NK-92 treated with Interleukin-12 subunit alpha and Interleukin-12 subunit beta, amount 100 ng/mL, for 24 hours (cell line): ENCODE measurements around the gene RAB11FIP2.

Experiments used
- DNase-seq: peaks from one replicate; lab custom pipeline; 2025; lab: John Stamatoyannopoulos, UW

RAB11FIP2 gene

GRCh38 chr10:117980755-117981702, 65.7 kb downstream of the RAB11FIP2 start:
- no peak for DNase-seq

- no peak for DNase-seq
Measured at GRCh38 chr10:117980216-117980615, 66.5 kb downstream of the RAB11FIP2 start.

GRCh38 chr10:117972168-117972837, 74.4 kb downstream of the RAB11FIP2 start:
- no peak for DNase-seq

DNA sequence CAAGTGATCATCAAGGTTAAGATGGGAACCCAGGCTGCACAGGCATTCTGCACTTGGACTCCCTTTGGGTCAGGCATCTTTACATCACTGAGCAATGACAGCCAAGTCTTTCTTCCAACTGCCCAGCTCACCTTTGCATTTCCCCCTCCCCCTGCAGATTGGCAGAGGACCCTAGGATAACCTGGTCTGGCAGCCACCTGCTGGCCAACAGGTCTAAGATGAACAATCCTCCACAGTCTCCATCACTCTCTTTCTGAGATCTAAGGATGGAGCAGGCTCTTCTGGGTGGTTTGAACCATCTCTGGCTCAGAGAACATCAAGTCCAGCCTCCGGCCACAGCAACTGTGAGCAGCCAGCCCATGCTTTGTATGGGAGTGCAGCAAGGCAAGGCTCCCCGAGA, 75.8 kb downstream of the RAB11FIP2 start:
- no peak for DNase-seq

GRCh38 chr10:117969592-117969991, 77.1 kb downstream of the RAB11FIP2 start:
- DNase-seq, result no peak

DNA sequence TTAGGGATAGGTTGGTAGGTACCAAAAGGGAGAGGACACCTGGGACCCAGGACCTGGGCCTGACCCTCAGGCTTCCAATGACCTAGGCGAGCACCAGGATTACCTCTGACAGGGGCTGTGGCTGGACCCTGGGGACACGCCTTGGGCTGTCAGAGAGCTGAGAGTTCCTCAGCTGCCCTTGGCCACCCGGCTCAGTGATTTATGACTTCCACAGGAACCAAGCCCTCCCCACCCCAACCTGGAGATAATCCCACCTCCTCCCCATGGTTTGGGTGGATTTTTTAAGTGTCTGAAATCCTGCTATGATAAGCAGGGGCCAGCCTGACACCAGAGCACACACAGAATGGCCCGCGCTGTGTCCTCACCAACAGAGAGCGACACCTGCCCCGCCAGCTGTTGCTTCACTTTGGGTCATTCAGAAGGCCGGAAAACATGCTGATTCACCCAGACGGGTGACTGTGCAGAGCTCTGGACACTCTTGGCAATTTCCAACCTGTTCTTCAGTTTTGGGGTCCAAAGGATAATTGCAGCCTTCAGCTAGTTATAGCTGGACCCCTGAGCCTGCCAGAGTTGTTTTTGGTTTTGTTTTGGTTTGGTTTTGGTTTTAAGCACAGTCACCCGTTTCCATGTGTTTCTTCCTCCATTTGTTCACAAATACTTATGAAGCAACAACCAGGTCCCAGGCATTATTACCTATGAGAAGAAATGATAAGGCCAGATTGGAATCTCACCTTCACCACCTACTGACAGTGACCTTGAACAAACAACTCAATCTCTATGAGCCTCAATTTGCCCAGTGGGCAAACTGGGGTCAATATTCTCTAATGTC, 78.2 kb downstream of the RAB11FIP2 start:
- no peak for DNase-seq

DNA sequence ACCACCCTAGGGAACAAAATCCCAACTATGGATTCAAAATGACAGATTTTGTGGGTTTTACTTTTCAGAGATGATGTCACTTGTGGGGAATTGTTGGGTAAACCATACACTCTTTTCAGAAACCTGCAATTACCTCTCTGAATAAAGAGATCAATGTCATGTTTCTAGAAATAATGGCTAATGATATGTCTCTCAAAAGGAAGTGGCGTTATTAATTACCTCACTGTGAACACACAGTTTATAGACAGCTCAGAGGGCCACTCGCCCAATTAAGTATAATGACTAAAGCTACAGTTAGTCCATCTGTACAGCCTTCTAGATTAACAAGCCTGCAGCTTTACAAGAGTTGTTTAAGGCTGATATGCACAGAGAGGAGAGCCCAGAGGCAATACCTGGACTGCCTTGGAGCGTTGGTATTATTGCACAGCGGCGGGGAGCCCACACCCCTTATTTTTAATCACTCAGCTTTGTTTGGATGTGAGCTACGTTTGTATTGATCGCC, 79.5 kb downstream of the RAB11FIP2 start:
- DNase-seq, result no peak

DNA sequence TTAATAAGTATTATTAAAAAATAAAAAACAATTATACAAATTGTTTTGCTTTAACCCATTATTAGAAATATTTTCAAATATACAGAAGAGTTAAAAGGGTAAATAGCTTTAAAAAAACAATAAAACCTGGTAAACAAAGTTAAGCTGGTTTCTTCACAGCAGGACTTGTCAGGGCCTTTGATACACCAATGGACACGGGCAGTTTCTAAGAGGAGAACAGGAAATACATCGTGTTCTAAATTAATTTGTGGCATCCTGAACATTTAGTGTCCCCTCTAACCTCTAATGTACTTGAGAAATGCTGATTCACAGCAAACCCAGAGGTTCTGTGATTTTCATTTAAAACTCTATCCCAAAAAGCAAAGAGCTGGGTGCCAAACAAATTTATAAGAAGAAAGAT, 80.8 kb downstream of the RAB11FIP2 start:
- DNase-seq, result no peak

GRCh38 chr10:117964536-117964935, 82.2 kb downstream of the RAB11FIP2 start:
- no peak for DNase-seq

GRCh38 chr10:117960345-117960935, 86.3 kb downstream of the RAB11FIP2 start:
- DNase-seq, result no peak

- DNase-seq, result no peak
Measured at GRCh38 chr10:117956972-117957371, 89.8 kb downstream of the RAB11FIP2 start.

- no peak for DNase-seq
Measured at GRCh38 chr10:117955176-117955575, 91.6 kb downstream of the RAB11FIP2 start.
